HG03520 (cell line): ENCODE results near the gene ALOX12.

ENCODE experiments used
- ATAC-seq: cut with Tn5 transposase; IDR thresholded peaks from one replicate; pipeline ENCODE4 v1.9.1; 2021; ENCODE audit warnings: mild to moderate bottlenecking, moderate library complexity; ENCODE audit not compliant: unreplicated experiment

Gene ALOX12

DNA sequence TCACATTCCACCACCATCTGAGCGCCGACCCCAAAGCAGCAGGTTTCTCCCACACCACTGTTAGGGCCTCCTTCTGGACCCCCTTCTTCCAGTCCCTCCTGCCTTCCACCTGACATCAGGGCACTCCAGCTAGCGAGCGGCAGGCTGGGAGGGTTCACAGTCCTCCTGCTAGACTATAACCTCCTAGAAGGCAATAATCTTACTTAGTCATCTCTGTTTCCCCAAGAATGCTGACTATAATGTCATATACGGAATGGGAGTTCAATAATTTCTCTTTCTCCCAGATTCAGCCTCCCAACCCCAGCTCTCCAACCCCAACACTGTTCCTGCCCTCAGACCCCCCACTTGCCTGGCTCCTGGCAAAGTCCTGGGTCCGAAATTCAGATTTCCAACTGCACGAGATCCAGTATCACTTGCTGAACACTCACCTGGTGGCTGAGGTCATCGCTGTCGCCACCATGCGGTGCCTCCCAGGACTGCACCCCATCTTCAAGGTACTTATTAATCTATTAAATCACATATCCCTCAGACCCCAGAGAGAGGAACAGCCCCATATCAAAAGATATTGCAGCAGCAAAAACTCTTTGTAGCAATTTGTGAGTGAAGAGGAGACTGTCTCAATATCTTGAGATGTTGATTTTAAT is 5.6 kb downstream of the ALOX12 start:
- no peak for ATAC-seq

DNA sequence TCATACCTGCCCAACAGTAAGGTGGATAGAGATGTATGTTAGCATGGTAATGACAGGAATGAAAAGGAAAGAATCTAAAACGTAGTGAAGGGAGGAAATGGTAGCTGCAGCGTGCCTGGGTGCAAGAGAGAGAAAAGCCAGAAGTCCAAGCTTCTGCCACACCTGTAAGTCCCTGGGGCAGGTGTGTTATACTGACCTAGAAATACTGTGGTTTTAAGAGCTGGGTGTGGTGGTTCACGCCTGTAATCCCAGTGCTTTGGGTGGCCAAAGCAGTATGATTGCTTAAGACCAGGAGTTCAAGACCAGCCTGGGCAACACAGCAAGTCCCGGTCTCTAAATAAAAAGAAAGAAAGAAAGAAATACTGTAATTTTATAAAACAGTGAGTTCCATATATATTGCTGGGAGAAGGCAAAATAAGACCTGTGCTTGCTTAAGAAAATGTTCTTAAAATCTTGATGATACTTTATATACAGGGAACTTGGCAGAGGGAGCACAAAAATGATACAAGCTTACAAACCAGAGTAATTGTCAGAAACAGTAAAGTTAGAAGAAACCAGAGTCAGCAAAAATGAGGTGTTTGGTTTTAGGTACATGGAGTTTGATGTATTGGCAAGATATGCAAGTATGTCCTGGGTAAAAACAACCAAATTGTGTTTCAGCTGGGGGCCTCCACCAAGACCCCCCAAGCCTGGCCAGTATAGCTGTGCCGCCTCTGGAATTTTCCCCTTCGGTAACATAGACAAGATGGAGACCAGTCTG is 6.6 kb downstream of the ALOX12 start:
- no peak for ATAC-seq

DNA sequence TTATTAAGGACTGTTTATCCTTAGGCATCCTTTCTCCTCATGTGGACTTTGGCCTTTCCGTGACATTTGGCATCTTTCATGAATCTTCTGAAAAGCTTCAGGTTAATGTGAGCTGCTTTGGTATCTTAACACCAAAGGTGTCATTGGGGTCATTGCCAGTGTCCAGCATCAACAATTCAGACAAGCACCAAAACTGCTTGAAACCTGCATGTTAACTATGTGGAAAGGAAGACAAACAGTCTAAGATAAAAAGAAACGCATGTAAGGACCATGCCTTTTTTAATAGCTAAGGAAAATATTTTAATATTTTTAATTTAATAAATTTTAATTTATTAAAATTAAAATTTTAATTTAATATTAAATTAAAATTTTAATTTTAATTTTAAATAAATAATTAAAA is 7.9 kb downstream of the ALOX12 start:
- no peak for ATAC-seq

DNA sequence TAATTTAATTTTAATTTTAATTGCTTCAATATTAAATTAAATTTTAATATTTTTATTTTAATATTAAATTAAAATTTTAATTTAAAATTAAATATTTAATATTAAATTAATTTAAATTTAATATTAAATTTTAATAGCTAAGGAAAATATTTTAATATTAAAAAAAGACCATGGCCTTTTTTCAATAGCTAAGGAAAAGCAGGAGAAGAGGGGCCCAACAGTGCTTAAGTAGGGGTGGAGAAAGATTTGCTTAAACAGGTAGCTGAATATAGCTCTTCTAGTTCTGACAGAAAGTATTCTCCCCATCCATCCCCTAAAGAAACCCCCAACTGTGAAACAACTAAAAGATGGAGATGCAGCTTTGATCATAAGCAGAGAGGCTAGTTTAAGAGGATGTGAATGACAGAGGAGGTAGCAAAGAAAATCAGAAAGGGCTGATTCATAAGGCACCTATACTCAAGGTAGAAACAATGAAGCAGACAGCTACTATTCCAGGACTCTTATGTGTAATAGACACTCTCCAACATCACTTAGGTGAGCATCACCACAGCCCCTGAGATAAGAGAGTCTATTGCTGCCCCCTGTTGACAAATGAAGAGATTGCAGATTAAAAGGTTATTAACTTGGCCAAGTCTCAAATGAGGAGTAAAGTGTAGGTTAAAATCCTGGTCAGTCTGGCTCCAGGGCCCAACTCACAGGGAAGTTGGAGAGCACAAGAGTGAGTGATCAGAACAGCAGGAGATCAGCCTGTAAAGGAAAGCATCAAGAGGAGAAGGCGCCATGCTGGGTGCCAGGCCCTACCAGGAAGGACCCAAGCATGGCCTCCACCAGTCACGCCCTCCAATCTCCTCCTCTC is 8.8 kb downstream of the ALOX12 start:
- ATAC-seq, result no peak

DNA sequence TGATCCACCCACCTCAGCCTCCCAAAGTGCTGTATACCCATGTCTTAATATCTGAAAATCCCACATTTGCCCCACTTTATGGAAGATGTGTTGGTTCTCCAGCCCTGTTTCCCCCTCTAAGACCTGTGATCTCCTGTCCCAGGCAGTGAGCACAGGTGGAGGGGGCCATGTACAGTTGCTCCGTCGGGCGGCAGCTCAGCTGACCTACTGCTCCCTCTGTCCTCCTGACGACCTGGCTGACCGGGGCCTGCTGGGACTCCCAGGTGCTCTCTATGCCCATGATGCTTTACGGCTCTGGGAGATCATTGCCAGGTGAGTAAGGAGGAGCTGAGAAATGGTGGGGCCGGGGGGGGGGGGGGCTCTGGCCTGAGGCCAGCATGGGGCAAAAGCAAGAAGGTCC is 9.9 kb downstream of the ALOX12 start:
- no peak for ATAC-seq

DNA sequence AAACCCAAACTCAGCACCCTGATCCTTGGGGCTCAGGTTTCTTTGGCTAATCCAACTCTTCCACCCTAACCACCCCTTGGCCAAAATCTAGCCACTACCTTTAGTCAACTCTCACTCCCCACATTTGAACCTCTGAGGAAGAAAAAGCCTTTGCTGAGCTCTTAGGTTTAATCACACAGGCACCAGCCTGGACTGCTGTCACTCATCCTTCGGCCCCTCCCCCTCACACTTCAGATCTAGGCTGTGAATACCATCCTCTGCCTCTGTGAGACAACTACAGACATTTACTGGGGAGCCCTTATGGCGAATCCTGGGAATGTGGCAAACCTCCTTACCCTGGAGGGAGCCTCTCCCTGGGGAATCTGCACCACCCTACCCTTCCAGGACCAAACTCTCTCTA is 11.3 kb downstream of the ALOX12 start:
- no peak for ATAC-seq

DNA sequence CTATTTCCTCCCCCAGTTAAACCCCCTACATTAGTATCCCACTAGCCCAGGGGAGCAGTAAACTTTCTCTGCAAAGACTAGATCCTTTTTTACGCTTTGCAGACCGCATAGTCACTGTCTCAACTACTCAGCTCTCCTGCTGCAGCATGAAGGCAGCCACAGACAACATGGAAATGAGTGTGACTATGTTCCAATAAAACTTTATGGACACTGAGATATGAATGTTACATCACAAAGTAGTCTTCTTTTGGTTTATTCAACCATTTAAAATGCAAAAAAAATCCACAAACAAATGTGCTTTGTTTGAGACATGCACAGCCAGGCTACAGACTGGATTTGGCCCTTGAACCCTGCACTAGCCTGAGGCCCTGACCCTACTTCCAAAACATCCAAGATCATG is 14.7 kb downstream of the ALOX12 start:
- no peak for ATAC-seq

DNA sequence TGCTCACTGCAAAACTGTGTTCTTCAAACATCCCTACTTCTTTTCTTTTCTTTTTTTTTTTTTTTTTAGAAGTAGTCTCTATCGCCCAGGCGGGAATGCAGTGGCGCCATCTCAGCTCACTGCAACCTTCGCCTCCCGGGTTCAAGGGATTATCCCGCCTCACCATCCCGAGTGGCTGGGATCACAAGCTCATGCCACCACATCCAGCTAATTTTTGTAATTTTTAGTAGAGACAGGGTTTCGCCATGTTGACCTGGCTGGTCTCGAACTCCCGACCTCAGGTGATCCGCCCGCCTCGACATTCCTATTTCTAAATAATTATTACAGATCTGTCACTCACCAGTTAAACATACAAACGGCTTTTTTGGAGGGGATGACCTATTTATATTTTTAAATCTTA is 15.6 kb downstream of the ALOX12 start:
- ATAC-seq, result no peak

DNA sequence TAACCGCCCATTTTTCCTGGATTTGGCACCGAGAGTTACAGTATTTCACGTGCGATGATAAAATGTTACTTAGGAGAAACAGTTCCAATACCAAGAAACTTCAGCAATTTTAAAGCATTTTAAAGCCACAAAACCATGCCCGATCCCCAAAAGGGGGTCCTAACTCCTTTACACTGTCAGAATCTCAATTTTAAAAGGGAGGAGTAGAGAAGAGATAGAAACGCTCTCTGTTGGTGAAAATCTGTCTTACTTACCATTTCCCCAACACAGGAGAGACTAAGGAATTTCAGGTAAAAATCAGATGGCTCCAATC is 16.0 kb downstream of the ALOX12 start:
- ATAC-seq, result no peak

DNA sequence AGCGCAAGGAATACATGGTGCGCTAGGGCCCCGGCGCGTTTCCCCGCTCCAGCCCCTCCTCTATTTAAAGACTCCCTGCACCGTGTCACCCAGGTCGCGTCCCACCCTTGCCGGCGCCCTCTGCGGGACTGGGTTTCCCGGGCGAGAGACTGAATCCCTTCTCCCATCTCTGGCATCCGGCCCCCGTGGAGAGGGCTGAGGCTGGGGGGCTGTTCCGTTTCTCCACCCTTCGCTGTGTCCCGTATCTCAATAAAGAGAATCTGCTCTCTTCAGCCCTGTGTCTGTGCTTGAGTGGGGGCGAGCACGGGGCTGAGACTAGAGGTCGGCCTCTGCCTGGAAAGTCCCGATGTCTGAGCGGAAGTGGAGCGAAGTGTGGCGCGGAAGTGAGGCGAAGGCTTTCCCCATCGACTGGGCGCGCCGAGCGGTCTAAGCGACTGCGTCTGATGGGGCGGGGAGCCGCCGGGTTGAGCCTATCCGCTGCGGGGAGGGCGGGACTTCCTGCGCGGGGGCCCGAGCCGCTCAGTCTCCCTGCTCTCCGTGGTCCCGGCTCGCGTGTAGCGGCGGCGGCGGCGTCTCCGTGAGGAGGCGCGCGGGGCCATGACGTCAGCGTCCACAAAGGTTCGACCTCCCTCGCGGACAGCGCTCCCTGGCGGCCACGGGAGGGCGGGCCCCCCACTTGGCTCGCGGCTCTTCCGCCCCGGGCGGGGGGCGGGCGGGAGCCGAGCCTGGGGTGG is 18.6 kb downstream of the ALOX12 start:
- ATAC-seq, result peak; percentile 79

DNA sequence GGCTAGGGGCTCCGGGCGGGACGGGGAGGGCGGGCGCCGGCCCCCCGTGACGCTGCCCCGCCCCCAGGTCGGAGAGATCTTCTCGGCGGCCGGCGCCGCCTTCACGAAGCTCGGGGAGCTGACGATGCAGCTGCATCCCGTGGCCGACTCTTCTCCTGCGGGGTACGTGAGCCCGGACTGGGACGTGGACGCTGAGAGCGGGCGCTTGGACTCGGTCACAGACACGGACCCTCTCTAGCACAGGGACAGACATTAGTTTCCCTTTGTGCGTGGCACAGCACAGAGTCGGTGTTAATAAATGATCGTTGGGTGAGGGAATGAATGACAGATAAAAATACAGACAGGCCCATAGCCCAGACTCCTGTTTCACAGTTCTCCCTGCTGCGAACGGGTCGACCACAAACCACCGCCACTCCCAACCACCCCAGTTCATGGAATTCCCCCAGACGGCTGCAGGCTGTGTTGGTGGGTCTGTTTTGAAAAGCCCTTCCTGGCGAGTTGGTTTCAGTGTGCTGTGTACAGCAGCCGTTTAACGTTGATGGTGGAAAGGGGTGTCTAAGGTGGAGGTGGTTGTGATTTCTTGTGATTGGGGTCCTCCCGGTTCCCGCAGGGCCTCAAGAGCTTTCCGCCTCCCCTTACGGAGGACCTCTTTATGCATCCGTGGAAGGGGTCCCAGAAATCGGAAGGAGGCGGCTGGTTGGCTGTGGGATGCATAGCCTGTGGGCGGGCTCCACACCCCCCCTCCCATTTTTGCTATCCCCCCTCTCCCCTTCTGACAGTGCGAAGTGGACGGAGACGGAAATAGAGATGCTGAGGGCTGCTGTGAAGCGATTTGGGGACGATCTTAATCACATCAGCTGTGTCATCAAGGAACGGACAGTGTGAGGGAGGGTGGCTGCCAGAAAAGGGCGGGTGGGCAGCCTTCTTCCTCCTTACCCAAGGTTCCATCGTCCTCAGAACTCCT is 19.4 kb downstream of the ALOX12 start:
- ATAC-seq, result peak; percentile 2

DNA sequence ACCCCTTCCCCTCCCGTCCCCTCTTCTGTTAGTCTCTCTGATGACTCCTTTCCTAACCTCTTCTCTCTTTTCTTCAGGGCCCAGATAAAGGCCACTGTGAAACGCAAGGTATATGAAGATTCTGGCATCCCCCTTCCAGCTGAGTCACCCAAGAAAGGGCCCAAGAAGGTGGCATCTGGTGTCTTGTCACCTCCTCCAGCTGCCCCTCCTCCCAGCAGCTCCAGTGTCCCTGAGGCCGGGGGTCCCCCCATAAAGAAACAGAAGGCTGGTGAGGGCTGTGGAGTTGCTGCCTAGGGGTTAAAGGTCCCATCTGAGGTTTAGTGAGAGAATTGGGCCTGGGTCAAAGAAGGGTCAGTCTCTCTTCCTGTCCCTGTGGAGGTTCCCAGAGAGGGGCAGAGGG is 20.6 kb downstream of the ALOX12 start:
- no peak for ATAC-seq

DNA sequence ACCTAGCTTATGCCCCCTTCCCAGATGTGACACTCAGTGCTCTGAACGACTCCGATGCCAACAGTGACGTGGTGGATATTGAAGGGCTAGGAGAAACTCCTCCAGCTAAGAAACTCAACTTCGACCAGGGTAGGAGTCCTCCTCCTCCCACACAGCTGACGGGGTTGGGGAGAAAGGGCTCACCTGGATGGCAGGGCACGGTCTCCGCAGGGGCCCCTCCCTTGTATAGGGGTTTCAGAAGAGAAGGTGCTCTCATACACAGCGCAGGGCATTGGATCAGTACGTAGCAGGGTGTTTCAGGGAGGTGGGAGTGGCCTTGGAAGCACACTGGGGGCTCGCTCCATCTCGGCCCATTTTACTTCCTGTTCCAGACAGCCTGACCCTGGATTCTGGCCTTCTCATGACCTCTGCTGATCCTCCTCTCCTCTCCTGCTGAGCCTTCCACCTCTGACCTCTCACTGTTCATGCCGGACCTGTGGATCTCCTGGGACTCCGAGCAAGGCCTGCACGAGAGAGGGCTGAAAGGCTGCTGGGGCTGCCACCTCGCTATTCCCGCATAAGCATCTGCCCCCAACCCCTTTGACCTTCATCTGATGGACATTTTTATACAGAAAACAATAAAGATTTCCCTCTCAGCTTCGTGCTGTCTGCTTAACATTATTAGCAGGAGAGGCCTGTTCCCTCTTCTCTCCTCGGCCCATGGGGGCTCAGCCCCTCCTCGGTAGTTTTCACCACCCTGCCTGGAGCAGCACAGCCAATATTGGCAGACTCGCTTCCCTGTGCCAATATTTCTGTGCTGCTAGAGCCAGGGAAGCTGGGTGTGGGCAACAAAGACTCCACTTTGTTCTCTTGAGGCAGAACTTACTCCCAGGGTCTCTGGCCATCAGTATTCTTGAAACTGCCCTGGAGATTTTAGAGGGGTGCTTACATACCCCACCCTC is 21.3 kb downstream of the ALOX12 start:
- no peak for ATAC-seq

DNA sequence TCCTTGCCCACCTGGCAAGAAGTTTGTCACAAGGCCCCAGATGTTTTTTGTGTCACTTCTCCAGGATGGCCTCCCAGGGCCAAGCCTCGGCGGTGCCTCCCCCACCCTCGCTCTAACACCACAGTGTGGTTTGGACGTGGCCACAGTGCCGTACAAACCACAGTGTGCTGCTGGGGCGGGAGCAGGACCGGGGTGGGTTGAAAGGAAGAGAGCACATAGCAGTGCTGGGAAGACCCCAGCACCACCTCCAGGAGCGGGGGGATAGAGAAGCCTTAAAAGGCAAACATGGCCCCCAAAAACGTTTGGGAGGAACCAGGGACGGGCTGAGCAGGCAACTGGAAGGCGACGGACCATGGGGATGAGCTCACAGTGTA is 22.0 kb downstream of the ALOX12 start:
- no peak for ATAC-seq

DNA sequence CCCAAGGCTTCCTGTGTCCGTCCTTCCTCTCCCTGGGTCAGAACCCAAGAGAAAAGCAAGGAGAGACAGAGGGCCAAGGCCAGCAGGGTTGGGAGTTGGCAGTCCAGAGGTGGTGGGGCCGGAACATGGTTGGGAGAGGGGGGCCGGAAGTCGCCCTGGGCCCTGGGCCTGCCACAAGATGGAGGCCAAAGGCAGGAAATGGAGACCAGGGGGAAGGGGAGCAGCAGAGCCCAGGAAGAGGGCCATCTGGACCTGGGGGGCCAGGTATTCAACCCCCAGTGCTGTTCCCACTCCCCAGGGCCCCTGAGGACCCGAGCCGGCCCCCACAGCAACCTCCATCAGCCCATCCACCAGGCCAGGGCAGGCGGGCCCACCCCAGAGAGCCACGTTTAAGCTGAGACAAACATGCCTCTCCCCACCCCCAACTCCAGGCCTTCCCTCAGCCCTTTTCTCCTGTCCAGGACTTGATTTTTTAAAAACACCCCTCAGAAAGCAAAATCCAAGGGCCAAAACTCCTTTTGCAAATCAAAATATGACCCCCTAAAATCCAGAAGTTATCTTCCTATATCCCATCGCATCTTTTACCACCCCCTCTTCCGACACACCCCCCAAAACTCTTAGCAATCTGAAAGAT is 22.6 kb downstream of the ALOX12 start:
- no peak for ATAC-seq

DNA sequence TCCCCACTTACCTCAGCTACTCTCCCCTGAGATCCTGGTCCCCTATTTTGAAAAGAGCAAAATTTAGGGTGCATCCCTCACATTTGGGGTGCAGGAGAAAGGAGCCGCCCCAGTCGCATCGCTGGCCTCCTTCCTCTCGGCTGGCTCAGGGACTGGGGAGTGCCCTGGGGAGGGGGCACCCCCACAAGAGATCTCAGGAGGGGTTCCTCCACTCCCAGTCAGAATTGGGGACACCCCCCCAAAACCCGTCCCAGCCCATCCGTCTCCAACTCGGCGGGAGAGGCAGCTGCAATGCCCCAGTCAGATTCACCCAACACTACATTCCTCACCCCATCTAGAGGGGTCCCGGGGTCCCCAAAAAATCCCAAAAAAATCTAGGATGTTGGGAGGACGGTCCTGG is 23.5 kb downstream of the ALOX12 start:
- ATAC-seq, result no peak

DNA sequence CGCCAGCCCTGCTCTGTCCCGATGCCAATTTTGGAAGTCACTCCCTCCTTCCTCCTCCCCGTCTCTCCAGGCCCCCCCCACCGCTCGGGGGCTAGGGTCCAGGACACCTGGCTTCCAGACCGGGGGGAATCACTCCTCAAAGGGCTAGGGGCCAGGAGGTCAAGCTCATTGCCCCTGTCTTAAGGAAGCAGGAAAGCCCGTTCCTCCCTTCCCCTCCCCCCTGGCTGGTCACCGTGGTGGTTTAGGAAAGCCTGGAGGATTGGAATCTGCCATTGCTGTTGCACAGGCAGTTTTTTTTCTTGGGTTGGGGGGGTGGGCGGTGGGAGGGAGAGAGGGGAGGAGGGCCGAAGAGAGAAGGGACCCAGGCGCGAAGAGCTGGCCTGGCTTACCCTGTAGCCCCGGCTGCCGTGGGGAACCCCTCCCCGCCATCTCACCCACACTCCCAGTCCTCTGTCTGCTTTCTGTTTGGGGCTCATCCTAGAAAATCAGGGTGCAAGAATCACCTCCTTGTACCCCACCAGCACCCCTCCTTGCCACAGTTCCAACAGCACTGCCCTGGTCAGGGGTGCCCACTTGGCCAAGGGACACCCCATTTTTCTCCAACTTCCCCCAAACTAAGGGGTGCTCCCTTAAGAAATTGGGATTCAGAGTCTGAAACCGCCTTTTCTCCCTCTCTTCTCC is 24.1 kb downstream of the ALOX12 start:
- ATAC-seq, result no peak
